Activated T-cell treated with anti-CD3 and anti-CD28 coated beads for 1 hour (primary cell): ENCODE data around the gene BIRC7.

Source experiments
- DNase-seq: peaks from one replicate; pipeline ENCODE4 v3.0.0-alpha.2; 2020; ENCODE audit warnings: low read depth

BIRC7 gene, protein sequence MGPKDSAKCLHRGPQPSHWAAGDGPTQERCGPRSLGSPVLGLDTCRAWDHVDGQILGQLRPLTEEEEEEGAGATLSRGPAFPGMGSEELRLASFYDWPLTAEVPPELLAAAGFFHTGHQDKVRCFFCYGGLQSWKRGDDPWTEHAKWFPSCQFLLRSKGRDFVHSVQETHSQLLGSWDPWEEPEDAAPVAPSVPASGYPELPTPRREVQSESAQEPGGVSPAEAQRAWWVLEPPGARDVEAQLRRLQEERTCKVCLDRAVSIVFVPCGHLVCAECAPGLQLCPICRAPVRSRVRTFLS

DNA sequence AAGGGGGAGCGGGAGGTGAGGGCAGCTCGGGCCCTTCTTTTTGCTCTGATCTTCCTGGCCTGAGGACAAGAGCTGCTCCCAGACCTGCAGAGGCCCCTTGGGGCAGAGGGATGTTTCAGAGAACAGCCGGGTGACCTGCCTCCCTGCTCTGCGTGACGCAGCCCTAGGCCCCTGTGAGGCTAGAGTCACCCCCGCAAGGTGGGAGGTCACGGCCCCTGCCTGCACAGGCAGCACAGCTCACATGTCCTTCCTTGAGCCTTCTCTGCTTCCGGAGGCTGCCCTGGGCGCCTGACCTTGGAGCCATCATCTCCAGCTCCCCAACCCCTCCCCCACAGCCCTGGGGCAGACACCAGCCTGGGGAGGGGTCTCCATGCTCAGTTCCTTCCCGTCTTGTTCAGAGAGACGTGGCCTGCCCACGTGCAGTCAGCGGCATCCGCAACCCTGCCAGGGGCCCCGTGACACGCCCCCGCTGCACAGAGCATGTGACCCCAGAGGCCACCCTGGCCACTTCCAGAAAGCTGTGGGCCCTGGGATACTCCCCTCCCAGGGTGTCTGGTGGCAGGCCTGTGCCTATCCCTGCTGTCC lies at the start of gene BIRC7:
TSS of gene BIRC7 (plus strand) at position 507 of the 585 bp plus-strand sequence. CDS start 192 bp downstream, outside the sequence.
- no peak for DNase-seq

DNA sequence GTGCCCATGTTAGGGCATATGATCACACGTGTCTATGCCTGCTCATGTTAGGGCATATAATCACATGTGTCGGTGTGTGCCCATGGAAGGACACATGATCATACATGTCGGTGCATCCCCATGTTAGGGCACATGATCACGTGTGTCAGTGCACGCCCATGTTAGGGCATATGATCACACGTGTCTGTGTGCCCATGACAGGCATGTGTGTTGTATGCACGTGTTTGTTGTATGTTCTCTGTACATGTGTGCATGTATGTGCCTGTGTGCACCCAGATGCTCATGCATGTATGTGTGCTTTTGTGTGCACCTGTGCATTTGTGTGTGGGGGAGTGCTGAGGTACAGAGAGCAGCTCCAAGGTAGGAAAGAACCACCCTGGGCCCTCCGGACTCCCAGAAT lies 49.6 kb upstream of the BIRC7 start:
- no peak for DNase-seq

DNA sequence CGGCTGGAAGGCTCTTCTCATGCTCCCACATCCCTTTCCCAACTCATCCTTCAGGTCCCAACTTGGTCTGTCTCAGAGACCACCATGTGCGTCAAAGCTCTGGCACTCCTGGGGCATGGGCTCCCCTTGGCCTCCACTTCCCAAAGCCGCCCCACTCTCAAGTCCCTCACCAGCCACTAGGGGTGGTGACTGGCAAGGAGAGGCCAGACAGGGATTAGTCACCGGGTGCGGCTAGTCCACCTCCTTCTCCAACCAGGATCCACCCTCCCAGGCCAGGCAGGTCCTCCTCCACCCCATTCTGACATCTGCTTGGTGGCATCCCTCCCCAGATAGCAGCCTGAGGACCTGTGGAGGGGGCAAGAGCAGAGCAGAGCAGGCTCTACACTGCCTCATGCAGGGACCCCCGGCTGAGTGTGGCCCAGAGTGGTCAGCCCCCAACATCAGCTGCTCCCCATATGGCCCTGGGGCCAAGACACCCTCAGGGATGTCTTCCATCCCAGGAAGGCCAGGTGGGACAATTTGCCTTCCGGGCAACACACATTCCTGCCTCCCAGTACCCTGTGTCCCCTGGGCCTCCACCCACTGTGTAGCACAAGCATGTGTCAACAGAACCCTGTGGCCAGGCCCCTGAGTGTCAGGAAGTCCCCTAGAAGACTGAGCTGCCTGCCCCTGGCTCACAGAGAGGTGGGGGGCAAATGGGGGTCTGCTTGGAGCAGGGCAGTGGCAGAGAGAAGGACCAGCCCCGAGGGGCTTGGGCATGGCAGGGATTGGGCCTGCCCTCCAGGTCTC lies 49.0 kb upstream of the BIRC7 start:
- no peak for DNase-seq

DNA sequence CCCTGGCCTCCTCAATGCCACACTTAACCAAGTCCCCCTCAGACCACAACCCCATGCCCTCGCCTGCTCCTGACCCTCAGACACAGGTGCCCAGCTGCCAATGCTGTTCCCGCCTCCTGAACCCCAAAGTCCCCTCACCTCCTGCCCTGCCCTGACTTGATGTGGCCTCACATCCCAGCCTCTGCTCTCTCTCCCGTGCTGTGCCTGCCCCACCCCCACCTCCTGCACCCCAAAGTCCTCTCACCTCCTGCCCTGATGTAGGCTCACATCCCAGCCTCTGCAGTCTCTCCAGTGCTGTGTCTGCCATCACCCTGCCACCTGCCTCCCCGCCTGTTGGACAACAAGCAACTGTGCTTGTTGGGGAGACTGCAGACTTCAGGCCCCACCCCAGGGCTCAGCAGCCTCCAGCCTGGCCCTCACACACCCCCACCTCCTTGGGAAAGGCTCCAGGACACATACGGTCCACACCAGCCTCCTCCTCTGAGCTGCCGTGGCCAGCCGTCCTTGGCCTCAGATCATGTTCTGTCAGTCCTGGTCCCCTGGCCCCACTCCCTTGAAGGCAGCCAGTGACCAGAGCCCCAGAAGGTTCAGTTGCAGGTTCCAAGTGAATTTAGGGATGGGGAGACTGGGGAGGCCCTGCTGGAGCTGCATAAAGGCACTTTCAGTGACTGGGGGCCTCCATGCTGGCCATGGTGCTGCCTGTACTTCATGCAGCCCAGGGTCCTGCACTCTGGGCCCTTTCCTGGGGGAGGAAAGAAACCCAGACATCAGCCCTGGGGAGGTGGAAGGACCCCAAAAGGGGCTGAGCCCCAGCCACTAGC lies 48.2 kb upstream of the BIRC7 start:
- no peak for DNase-seq

DNA sequence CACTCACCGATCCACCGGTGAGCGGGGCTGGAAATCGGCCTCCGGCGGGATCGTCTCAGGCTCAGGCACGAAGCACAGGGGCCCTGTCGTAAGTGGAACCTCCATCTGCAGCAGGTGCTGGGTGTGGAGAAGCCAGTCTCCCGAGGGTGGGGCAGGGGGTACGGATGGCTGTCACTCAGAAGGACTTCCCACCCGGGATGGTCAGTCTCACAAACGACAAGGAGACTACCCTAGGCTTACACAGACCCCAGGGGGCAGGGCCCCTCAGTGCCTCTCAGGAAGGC lies 47.6 kb upstream of the BIRC7 start:
- no peak for DNase-seq

DNA sequence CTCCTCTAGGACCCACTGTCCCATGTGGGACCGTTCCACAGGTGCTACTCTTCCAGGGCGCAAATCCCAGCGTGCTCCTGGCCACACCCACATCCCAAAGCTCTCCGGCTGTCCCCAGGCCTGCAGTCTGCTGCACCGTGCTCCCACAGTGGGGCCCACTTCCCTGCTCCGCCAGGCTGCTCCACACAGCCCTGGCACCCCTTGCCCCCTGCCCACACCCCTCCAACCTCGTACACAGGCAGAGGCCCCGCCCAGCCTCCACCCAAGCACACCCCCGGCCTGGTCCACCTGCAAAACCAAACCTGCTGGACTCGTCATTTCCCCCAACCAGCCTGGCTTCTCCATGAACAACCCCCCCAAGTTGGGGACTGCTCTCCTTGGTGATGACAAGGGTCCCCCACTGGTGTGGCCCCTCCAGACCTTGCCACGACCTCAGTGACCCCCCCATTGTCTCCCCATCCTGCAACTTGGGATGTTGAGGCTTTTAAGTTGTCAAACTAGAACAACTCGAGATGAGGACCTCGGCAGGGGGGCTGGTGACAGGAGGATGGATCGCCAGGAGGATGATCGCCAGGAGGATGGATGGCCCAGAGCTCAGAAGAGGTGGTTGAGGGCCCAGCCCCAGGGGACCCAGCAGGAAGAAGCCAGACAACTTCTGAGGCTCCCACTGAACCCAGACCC lies 46.9 kb upstream of the BIRC7 start:
- DNase-seq = no peak

DNA sequence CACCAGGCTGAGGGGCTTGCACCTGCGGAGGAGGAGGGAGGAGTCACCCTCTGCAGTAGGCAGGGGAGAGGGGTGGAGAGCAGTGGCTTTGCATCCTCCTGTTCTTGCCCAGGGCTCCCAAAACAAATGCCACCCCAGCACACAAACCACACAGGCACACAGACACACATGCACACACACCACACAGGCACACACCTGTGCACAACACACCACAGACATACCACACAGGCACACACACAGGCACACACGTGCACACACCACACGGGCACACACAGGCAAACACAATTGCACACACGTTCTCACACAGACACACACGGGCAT lies 46.4 kb upstream of the BIRC7 start:
- no peak for DNase-seq

DNA sequence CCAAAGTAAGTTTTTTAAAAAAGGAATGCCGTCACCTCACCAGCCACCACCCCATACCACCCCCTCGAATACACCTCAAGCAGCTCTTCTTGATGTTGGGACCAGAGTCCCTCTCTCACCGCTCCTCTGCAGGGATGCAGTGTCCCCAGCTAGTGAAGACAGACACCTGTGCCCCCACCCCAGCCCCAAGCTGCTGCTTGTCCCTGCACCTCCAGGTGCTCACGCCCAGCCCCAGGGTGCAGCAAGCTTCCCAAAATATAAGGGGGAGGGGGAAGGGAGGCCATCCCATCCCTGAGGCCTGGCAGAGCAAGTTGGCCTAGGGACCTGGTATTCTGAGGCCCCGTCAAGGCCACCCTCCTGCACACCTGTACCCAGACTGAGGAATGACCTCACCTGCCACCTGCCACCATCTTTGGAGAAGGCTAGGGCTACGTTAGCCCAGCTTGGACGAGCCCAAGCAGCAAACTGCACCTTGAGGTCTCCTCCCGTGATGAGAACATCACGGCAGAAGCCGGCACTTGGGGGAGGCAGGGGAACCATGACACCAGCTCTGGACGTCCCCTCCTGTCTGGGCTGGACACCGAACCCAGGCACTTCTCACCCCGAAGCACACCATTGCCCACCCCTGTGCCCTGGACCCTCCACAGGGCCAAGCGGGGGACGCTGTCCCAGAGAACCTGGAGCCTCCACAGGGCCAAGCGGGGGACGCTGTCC lies 45.7 kb upstream of the BIRC7 start:
- no peak for DNase-seq

DNA sequence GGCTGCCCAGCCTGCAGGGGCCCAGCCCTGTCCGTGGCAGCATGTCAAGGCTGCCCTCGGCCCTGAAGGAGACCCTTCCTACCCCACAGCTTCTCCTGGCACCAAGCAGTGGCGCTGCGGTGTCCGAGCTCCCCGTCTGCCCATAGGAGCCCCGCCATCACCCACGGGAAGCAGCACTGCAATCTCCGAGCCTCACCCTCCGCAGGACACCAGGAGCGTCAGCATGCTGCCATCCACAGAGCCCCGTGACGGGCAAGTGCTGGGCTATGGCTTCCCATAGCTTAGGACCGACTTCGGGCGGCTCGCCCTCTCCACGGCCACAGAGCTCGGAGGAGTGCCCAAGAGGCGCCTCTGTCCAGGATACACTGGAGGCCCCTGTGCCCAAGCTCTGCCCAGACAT lies 44.9 kb upstream of the BIRC7 start:
- no peak for DNase-seq

DNA sequence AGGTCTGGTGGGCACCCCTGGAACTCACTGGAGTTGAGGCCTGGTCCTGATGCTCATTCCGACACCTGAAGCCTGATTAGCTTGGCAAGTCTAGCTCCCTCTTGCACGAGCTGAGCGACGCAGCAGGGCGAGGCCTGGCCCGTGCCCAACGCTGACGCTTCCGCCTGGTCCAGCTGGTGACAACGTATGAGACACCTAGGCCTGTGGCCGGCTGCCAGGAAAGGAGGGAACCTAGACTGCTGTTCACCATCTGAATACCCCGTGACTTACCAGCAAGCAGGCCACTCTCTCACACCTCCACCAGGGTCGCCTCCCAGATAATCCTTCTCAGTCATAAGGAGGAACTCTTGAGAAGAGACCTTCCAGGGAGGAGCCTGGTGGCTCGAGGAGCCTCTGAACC lies 44.3 kb upstream of the BIRC7 start:
- DNase-seq = no peak

DNA sequence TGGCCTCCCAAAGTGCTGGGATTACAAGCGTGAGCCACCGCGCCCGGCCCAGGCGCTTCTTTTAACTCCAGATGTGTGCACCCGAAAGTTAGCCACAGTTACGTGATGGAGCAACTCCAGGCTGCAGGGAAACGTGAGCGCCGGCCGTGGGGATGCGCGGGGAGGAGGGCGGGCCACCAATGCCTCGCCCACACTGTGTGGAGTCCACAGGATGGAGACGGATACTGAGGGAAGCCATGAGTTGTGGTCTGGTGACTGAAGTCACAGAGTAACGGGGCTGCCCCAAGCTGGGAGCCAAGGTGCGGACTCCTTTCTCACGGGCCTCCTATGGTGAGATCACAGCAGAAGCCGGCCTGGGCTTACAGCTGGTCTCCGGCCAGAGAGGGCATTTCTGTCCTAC lies 43.0 kb upstream of the BIRC7 start:
- no peak for DNase-seq

DNA sequence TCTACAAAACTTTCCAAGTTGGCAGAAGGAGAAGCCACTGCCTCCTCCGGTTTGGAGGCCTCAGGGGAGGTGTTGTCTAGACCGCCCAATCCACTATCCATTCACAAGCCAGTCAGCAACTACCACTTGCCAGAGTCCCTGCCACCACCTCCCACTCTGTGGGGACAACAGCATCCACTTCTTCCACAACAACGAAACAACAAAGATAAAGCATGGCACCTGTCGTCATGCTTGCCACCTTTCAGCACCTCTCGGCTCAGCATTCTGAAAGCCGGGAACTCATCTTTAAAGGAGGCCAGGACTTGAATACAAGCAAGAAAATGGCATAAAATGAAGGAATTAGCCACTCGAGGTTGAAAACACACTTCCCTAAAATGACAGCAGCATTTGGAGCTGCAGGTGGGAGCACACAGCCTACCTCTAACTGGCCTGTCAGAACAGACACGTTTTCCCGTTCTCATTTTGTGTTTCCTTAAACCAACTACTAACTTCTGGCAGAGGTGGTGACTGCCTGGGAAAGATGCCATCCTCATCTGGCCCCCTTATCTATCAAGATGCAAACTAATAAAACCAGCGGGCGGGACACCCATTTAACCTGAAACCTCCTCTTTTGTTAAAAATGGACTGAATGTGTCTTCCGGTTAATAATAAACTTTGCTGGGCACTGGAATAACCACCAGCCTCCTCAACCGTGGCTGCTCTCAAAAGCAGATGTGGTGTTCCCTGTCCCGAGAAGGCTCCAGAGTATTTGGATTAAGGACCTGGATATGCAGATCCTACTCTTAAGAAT lies 41.5 kb upstream of the BIRC7 start:
- no peak for DNase-seq

DNA sequence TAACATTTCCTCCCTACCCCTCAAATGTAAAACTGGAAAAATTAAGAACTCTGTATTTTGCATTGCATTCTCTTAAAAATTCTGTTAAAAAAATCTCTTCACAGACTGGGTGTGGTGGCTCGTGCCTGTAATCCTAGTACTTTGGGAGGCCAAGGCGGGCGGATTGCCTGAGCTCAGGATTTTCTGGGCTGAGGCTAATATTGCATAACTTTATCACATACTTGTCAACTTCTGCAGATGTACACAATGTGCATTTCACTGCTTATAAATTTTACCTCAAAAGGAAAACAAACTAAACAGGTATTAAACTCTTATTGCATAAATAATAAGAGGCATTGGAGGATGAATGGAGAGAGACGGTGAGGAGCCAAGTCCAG lies 40.9 kb upstream of the BIRC7 start:
- no peak for DNase-seq

DNA sequence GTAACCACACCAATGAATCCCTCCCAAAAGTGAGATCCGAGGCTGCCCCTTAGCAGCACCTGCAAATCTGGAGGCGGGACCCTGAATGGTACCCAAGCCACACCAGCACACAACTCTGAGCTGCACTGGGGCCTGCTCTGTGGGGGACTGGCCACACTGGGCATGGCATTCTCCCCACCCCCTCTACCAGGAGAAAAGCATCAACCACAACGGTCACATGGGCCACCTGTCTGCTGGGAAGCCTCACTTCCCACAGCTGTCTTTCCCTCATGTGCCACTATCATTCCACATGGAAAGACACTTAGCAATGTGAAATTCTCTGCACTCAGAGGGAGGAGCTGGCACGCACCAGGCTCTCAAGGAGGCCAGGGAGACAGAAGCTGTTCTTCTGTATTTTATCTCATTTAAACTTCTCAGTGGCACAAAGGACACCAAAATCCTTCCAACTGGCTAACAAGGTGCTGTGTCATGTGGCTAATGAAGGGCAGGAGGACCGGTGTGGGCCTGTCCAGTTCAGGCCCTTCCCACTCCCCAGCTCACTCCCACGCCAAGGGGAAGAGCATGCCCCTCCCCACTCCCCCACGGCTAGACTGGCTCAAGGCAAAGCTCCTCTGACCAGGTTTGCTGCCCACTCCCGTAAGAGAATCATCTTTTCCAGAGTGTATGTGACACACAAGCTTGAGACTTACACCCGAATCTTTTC lies 38.8 kb upstream of the BIRC7 start:
- no peak for DNase-seq

DNA sequence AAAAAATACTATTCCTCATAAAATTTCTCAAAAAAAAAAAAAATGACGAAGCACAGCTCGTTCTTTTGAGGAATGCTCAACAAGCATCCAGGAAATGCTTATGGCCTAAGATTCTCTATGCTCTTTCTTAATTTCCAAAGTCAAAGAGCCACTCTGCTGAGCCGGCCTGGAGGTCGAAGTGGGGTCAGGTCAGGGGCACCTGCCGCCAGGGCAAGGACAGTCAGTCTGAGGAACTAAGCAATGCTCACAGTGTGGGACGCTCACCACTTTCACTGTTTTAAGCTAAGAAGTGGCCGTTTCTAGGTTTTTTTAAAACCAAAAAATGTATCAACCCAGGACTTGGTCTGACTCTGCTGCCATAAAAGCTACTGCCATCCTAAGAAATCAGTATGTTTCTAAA lies 37.1 kb upstream of the BIRC7 start:
- no peak for DNase-seq

DNA sequence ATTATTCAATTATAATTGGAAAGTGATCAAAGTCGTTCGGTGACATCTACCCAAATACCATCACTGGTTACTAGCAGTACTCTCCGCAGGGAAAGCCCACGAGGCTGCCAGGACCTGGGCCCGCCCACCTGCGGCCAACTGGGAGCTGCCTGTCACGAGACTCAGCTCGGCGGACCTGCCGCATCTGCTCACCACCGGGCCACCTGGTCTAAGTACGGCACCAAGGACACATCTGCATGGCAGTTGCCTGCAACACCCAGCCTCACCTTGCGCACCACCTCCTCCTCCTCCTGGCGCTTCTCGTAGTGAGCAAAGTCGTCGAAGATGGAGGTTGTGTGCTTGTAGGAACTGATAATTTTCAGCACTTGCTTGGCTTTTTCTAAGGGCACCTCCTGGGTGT lies 33.7 kb upstream of the BIRC7 start:
- no peak for DNase-seq

DNA sequence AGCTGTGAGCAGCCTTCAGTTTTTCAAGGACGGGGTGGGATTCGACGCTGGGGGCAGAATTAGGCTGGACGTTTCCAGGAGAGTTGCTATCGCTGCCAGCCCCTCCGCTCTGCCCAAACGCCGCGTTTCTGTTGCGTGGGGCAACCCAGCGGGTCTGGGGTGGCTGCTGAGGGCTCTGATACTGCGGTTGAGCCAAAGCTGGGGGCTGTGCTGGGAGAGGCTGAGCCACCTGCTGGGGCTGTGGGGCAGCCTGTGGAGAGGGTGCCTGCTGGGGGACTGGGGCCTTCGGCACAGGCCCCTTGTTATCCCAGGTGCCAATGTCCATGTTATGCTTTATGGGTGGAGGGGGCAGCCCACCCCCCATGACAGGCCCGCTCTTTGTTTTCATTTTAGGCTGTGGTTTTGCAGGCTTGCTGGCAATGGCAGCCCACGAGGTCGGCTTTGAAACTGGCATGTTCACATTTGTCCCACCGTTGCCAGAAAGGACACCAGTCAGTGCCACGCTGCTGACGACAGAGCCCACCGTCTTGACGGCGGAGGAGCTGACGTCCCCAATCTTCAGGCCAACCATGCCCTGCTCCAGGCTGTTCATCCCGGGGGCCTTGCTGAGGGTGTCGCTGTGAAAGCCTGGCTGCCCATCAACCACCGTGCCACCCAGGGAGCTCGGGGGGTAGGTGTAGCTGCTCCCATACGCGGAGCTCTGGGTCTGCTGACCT lies 32.7 kb upstream of the BIRC7 start:
- no peak for DNase-seq

DNA sequence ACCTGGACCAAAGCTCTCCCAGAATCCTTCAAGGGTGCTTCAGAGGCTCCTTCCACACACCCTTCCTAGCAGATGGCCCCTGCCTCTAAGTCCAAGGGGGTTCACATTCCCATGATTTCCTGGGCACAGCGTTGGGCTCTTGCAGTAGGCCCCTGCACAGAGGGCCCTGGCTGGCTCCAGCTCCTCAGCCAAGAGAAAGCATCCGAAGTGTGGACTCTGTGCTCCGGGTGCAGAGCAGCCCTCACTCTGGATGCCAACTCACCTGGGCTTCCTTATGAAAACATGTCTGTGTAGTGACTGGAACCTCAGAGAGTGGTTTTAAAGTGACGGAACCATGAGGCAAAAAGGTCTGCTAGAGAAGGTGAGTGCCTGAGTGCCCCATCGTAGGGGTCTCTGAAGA lies 31.3 kb upstream of the BIRC7 start:
- no peak for DNase-seq

DNA sequence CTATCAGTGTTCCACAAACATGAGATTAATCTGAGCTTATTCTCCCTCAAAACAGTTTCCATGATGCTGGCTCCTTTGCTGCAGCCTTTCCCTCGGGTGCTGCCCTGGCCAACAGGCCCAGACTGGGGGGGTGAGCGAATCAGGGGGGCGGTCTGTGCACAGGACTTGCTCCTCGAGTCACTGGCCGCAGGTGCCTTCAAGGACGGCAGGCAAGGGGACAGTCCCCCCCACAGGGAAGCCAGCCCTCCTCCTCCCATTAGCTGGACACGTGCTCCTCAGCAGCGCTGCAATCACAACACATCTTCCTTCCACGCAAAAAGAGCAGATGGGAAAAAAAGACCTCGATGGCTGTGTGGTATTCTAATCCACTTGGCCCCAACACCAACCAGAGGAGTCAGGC lies 29.8 kb upstream of the BIRC7 start:
- DNase-seq = no peak

DNA sequence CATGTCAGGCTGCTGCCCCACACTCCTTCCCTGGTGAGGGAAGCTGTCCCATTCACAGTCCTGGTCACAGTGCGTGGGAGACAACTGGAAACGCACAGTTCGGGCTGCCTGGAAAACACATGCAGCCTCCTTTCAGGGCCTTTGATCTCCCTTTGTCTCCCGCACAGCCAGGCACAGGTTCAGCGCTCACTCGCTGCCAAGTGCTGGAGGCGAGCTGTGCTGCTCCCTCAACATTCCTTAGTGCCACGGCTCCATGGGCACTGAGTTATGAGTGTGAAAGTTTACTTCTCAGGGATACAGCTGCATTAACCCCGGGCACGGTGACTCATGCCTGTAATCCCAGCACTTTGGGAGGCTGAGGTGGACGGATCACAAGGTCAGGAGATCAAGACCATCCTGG lies 28.8 kb upstream of the BIRC7 start:
- no peak for DNase-seq
